Measurements from ENCODE around the gene GABRP.
"Not testable (repeated sequence)": the region's sequence is repeated elsewhere in the genome, so short reads cannot be mapped to it uniquely, and the experiment has no call there.

Gene GABRP

GRCh38 chr5:170762298-170762697 is 21.2 kb upstream of the GABRP start:
- DNase-seq; H3K27ac ChIP-seq (ENCODE audit: insufficient read depth, low read length, poor library complexity, severe bottlenecking); H3K4me3 ChIP-seq (ENCODE audit: insufficient read depth, low read depth, low read length, poor library complexity, severe bottlenecking); H3K36me3 ChIP-seq (ENCODE audit: control insufficient read depth, insufficient read depth, low read length); H3K9me3 ChIP-seq (ENCODE audit: control insufficient read depth, low read length); H3K4me1 ChIP-seq (ENCODE audit: control insufficient read depth, insufficient read depth, low read length, poor library complexity, severe bottlenecking); H3K27me3 ChIP-seq (replicated peaks; ENCODE audit: control insufficient read depth, insufficient read depth, low read length, poor library complexity, severe bottlenecking): not testable (repeated sequence)

GRCh38 chr5:170765868-170766267 is 17.7 kb upstream of the GABRP start:
- H3K4me3 ChIP-seq (ENCODE audit: insufficient read depth, low read depth, low read length, poor library complexity, severe bottlenecking); H3K27me3 ChIP-seq (replicated peaks; ENCODE audit: control insufficient read depth, insufficient read depth, low read length, poor library complexity, severe bottlenecking); H3K27ac ChIP-seq (ENCODE audit: insufficient read depth, low read length, poor library complexity, severe bottlenecking); H3K9me3 ChIP-seq (ENCODE audit: control insufficient read depth, low read length); H3K4me1 ChIP-seq (ENCODE audit: control insufficient read depth, insufficient read depth, low read length, poor library complexity, severe bottlenecking); H3K36me3 ChIP-seq (ENCODE audit: control insufficient read depth, insufficient read depth, low read length); DNase-seq: not testable (repeated sequence)

GRCh38 chr5:170769246-170769645 is 14.3 kb upstream of the GABRP start:
- H3K36me3 ChIP-seq (ENCODE audit: control insufficient read depth, insufficient read depth, low read length), result no peaks in the 10 kb centered on the region
- no peaks in the 10 kb centered on the region for H3K4me1 ChIP-seq (ENCODE audit: control insufficient read depth, insufficient read depth, low read length, poor library complexity, severe bottlenecking)
- no peaks in the 10 kb centered on the region for H3K27me3 ChIP-seq (replicated peaks; ENCODE audit: control insufficient read depth, insufficient read depth, low read length, poor library complexity, severe bottlenecking)
- H3K9me3 ChIP-seq (ENCODE audit: control insufficient read depth, low read length), result no peaks in the 10 kb centered on the region
- DNase-seq, result no peak
- no peak overlapping the region for H3K4me3 ChIP-seq (ENCODE audit: insufficient read depth, low read depth, low read length, poor library complexity, severe bottlenecking)
- H3K27ac ChIP-seq (ENCODE audit: insufficient read depth, low read length, poor library complexity, severe bottlenecking), result no peak overlapping the region

GRCh38 chr5:170769898-170770416 is 13.6 kb upstream of the GABRP start:
- Histone ChIP-seq H3K36me3 (ENCODE audit: control insufficient read depth, insufficient read depth, low read length) (no peaks in the 10 kb centered on the region), H3K4me3 (ENCODE audit: insufficient read depth, low read depth, low read length, poor library complexity, severe bottlenecking) (no peak overlapping the region), H3K4me1 (ENCODE audit: control insufficient read depth, insufficient read depth, low read length, poor library complexity, severe bottlenecking) (no peaks in the 10 kb centered on the region), H3K9me3 (ENCODE audit: control insufficient read depth, low read length) (no peaks in the 10 kb centered on the region), H3K27ac (ENCODE audit: insufficient read depth, low read length, poor library complexity, severe bottlenecking) (no peak overlapping the region), H3K27me3 (replicated peaks; ENCODE audit: control insufficient read depth, insufficient read depth, low read length, poor library complexity, severe bottlenecking) (no peaks in the 10 kb centered on the region)
- DNase-seq, result no peak

- no peak overlapping the region for H3K4me3 ChIP-seq (ENCODE audit: insufficient read depth, low read depth, low read length, poor library complexity, severe bottlenecking)
- H3K9me3 ChIP-seq (ENCODE audit: control insufficient read depth, low read length), result no peaks in the 10 kb centered on the region
- no peak overlapping the region for H3K27ac ChIP-seq (ENCODE audit: insufficient read depth, low read length, poor library complexity, severe bottlenecking)
- H3K27me3 ChIP-seq (replicated peaks; ENCODE audit: control insufficient read depth, insufficient read depth, low read length, poor library complexity, severe bottlenecking), result no peaks in the 10 kb centered on the region
- no peaks in the 10 kb centered on the region for H3K4me1 ChIP-seq (ENCODE audit: control insufficient read depth, insufficient read depth, low read length, poor library complexity, severe bottlenecking)
- no peaks in the 10 kb centered on the region for H3K36me3 ChIP-seq (ENCODE audit: control insufficient read depth, insufficient read depth, low read length)
- no peak for DNase-seq
Measured at GRCh38 chr5:170771496-170771895, 12.0 kb upstream of the GABRP start.

GRCh38 chr5:170773024-170773985 is 10.2 kb upstream of the GABRP start:
- no peak for DNase-seq
- Histone ChIP-seq H3K9me3 (ENCODE audit: control insufficient read depth, low read length) (no peaks in the 10 kb centered on the region), H3K27ac (ENCODE audit: insufficient read depth, low read length, poor library complexity, severe bottlenecking) (no peak overlapping the region), H3K27me3 (replicated peaks; ENCODE audit: control insufficient read depth, insufficient read depth, low read length, poor library complexity, severe bottlenecking) (no peaks in the 10 kb centered on the region), H3K36me3 (ENCODE audit: control insufficient read depth, insufficient read depth, low read length) (no peaks in the 10 kb centered on the region), H3K4me1 (ENCODE audit: control insufficient read depth, insufficient read depth, low read length, poor library complexity, severe bottlenecking) (no peaks in the 10 kb centered on the region), H3K4me3 (ENCODE audit: insufficient read depth, low read depth, low read length, poor library complexity, severe bottlenecking) (no peak overlapping the region)

GRCh38 chr5:170774831-170775230 is 8.7 kb upstream of the GABRP start:
- Histone ChIP-seq H3K4me1 (ENCODE audit: control insufficient read depth, insufficient read depth, low read length, poor library complexity, severe bottlenecking) (no peaks in the 10 kb centered on the region), H3K36me3 (ENCODE audit: control insufficient read depth, insufficient read depth, low read length) (no peaks in the 10 kb centered on the region), H3K4me3 (ENCODE audit: insufficient read depth, low read depth, low read length, poor library complexity, severe bottlenecking) (no peak overlapping the region), H3K9me3 (ENCODE audit: control insufficient read depth, low read length) (no peaks in the 10 kb centered on the region), H3K27ac (ENCODE audit: insufficient read depth, low read length, poor library complexity, severe bottlenecking) (no peak overlapping the region), H3K27me3 (replicated peaks; ENCODE audit: control insufficient read depth, insufficient read depth, low read length, poor library complexity, severe bottlenecking) (no peaks in the 10 kb centered on the region)
- no peak for DNase-seq

GRCh38 chr5:170781946-170782345 is 1.6 kb upstream of the GABRP start:
- no peaks in the 10 kb centered on the region for H3K4me1 ChIP-seq (ENCODE audit: control insufficient read depth, insufficient read depth, low read length, poor library complexity, severe bottlenecking)
- no peaks in the 10 kb centered on the region for H3K9me3 ChIP-seq (ENCODE audit: control insufficient read depth, low read length)
- no peak overlapping the region for H3K27ac ChIP-seq (ENCODE audit: insufficient read depth, low read length, poor library complexity, severe bottlenecking)
- H3K4me3 ChIP-seq (ENCODE audit: insufficient read depth, low read depth, low read length, poor library complexity, severe bottlenecking), result no peak overlapping the region
- DNase-seq, result no peak
- no peaks in the 10 kb centered on the region for H3K27me3 ChIP-seq (replicated peaks; ENCODE audit: control insufficient read depth, insufficient read depth, low read length, poor library complexity, severe bottlenecking)
- H3K36me3 ChIP-seq (ENCODE audit: control insufficient read depth, insufficient read depth, low read length), result no peaks in the 10 kb centered on the region

GRCh38 chr5:170782438-170782837 is 1.1 kb upstream of the GABRP start:
- DNase-seq, result no peak
- H3K4me1 ChIP-seq (ENCODE audit: control insufficient read depth, insufficient read depth, low read length, poor library complexity, severe bottlenecking), result no peaks in the 10 kb centered on the region

GRCh38 chr5:170785416-170785815 is 1.9 kb downstream of the GABRP start:
- H3K27ac ChIP-seq (ENCODE audit: insufficient read depth, low read length, poor library complexity, severe bottlenecking), result no peak overlapping the region
- no peaks in the 10 kb centered on the region for H3K4me1 ChIP-seq (ENCODE audit: control insufficient read depth, insufficient read depth, low read length, poor library complexity, severe bottlenecking)
- no peak for DNase-seq
- H3K9me3 ChIP-seq (ENCODE audit: control insufficient read depth, low read length), result no peaks in the 10 kb centered on the region
- H3K4me3 ChIP-seq (ENCODE audit: insufficient read depth, low read depth, low read length, poor library complexity, severe bottlenecking), result no peak overlapping the region
- no peaks in the 10 kb centered on the region for H3K27me3 ChIP-seq (replicated peaks; ENCODE audit: control insufficient read depth, insufficient read depth, low read length, poor library complexity, severe bottlenecking)
- H3K36me3 ChIP-seq (ENCODE audit: control insufficient read depth, insufficient read depth, low read length), result no peaks in the 10 kb centered on the region

More at GRCh38 chr5:170782438-170782837, 1.1 kb upstream of the GABRP start:
- Histone ChIP-seq H3K4me3 (ENCODE audit: insufficient read depth, low read depth, low read length, poor library complexity, severe bottlenecking) (no peak overlapping the region), H3K9me3 (ENCODE audit: control insufficient read depth, low read length) (no peaks in the 10 kb centered on the region), H3K27ac (ENCODE audit: insufficient read depth, low read length, poor library complexity, severe bottlenecking) (no peak overlapping the region), H3K27me3 (replicated peaks; ENCODE audit: control insufficient read depth, insufficient read depth, low read length, poor library complexity, severe bottlenecking) (no peaks in the 10 kb centered on the region), H3K36me3 (ENCODE audit: control insufficient read depth, insufficient read depth, low read length) (no peaks in the 10 kb centered on the region)
